SKM-1 (cell line): ENCODE data around the gene SETD3.

ENCODE experiments used
- DNase-seq: peaks from one replicate; lab custom pipeline; 2025; ENCODE audit not compliant: unreplicated experiment; lab: John Stamatoyannopoulos, UW

Gene SETD3

GRCh38 chr14:99479906-99480869 is at the start of gene SETD3:
Gene SETD3, minus strand, starts transcription at chr14:99480859. Its CDS starts 15,054 bp downstream, at chr14:99465805.
- no peak for DNase-seq

DNA sequence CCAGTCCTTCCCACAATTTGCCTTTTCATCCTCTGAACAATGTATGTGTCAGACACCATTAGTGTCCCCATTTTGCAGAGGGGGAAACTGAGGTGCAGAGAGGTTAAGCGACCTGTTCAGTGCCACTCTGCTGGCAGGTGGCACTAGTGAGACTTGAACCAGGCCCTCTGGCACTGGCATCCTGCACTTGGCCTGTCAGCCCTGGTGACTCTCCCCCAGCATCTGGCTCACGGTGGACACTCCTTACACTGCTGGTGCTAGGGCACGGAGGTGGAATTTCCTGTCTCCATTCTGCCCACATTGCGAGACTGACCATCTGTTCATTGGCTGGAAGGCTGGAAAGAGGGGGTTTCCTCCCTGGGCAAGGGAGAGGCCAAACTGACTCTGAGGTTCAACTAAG is 49.2 kb upstream of the SETD3 start:
- no peak for DNase-seq

DNA sequence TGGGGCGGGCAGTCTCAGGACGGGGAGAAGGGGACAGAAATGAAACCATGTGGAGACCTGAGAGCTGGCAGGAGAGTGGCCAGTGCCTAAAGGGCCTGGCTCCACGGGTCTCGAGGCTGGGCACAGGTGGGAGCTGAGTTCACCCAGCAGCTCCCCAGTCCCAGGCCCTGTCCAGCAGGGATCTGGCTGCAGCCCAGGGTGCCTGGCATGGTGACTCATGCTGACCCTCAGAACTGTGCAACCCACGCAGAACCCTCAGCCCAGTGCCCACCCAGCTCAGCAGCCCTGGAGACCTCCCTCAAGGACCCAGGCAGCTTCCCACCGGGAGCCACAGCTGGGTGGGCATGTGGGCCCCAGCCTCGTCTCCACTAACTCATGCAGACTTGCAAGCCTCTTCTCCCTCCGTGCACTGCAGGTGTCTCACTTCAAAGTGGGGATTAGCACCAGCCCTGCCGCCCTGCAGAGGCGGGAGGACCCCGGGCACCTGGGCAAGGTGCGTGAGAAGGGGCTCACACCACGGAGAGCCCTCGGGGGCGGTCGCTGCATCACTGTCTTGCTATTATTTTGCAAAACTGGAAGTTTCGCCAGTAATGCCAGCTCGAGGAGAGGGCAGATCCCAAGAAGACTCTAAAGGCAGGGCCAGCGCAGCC is 46.9 kb upstream of the SETD3 start:
- DNase-seq: no peak

GRCh38 chr14:99527026-99527425 is 46.4 kb upstream of the SETD3 start:
- no peak for DNase-seq

DNA sequence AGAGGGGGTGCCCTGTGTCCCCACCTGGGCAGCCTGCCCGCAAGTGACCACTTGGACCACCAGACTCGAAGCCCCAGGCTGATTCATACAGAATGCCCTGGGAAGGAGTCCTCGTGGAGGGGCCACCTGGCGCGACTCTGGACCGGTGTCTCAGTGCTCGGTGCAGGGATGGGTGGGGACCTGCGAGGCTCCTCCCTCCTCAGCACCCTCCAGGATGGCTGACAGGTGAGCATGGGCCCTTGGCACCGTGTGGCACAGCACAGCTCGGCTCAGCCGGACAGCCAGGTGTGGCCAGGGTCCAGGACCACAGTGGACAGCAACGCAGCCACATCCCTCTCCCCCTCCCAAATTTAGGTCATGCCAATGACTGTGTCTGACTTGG is 45.0 kb upstream of the SETD3 start:
- no peak for DNase-seq

- DNase-seq: no peak
Observed at GRCh38 chr14:99524804-99525698, 44.4 kb upstream of the SETD3 start.

GRCh38 chr14:99524091-99524661 is 43.5 kb upstream of the SETD3 start:
- no peak for DNase-seq

DNA sequence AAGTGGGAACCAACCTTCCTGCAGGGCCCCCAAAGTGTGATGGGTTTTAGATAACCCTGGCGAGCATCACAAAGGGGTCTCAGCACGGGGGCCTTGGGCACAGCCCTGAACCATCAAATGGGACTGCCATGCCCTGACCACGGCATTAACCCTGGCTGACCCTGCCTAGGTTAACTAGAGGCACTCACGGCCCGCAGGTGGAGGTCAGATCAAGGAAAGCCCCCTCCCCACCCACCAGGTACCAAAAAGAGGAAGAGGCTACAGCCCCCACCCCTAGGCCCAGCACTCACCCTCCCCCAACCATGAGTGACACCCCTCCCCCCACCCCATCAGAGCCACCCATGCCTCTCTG is 43.0 kb upstream of the SETD3 start:
- DNase-seq: no peak

DNA sequence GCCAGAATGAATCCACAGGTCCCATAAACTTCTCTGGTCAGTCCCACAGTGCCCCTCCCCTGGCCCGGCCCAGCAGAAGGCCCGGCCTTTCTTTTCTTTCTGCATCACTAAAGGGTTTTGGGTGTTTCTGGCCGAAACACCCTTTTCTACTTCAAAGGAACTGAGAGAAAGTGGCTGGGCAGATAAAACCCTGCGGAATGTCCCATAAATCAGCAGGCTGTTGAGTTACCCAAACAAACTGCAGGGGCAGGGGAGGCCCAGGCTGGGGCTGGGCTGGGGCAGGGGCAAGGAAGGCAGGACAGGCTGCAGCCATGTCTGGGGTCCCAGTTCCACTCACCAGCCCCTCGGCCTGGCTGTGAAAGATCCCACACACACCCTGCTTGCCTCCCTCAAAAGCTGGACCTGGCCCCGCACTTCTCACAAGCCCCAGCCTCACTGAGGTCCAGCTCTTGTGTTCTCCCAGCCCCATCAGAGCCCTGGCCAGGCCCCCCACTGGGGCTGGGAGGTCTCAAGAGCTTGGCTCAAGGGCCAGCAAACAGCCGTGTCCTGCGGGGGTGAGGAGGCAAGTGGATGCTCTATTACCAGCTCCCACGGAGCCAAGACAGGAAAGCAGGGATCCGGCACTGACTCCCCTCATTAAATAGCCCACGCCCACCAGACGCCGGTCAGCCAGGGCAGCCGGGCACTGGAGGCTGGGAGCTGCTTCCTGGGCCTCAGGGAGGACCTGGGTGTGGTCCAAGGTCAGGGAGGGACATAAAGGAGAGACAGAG is 42.5 kb upstream of the SETD3 start:
- DNase-seq: no peak

GRCh38 chr14:99522457-99522891 is 41.8 kb upstream of the SETD3 start:
- no peak for DNase-seq

DNA sequence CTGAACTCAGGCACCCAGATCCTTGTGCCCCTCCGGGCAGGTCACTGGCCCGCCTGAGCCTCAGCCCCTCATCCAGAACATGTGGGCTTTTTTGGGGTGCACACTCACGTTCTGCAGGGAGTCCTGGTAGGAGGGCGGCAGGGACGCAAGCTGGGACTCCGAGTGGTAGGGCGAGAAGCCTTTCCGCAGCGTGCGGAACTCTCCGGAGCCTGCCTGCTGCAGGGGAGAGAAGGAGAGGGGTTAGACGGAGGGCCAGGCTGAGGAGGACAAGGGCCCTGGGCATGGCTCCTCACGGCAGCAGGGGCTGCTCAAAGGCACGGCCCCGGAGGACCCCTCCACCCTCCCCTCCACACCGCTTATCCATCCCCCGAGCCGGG is 41.4 kb upstream of the SETD3 start:
- no peak for DNase-seq

DNA sequence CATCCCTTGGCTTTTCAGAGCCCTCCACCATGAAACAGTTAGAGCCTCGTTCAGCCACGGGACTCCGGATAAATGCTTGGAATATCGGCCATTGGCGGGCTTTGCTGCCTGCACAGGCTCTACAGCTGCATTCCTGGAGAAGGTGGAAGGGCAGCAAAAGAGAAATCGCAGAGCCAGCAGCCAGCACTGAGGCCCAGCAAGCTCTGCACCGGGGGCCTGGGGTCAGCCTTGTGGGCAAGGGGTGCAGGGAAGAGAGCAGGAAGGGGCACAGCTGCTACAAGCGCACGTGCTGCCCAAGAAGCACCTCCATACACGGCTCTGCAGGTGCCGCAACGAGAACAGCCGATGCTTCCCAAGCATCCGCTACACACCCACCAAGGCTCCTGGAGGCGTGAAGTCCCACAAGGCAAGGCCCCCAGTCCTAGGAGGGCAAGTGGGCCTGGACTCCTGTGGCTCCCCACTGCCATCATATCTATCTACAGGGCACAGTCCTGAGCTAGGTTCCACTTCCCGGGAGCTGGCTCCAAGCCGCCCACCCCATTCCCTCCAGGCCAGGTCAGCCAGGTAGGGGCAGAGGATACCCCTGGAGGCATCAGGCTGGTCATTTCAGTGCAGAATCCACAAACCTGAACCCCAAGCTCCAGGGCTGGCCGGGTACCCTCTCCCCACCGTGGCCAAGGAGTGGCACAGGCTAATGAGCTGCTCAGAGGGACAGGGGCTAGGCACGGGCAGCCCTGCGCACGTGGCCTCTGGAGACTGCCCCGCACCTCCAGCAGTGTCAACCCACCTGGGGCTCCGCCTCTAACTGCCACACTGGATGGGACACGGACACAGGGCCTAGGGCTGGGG is 40.7 kb upstream of the SETD3 start:
- DNase-seq: no peak

DNA sequence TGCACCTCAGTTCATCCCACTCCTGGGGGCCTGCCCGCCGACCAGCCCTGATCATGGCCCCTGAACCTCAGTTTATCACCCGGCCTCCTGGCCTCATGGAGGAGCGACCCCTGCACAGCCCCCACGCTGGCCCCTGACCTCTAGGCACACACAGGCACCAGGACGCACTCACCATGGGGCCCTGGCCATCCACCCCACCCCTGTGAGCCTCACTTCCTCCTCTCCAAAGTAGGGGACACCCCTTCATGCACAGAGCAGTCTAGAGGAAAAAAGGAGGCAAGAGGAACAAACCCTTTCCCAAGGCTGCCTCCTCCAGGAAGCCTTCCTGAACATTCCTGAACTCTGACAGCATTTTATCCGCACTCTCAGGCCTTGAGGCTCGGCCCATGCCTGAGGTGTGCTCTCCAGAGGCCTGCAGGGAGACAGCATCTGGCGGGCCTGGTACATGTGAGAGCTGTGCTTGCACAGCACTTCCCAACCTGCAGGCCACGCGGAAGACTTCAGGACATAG is 40.0 kb upstream of the SETD3 start:
- no peak for DNase-seq

DNA sequence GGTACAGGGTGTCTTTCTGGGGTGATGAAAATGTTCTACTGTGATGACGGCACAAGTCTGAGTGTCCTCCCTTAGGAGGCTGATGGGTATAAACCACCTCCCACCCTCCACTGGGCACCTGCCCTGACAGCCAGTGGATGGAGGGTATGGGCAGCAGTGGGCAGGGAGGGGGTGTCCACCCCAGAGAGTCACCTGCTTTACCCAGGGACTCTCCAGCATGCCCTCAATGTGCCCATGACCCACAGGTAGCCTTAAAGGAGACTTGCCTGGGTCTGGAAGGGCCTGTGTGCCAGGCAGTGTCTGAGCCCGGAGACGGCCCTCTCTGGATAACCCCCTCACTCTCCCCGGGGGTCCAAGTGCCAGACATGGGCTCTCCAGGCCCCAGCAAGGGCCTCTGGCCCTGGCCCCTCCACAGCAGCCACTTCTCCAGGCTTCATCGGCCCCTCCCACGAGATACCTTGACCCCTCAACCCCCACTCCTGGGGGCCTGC is 39.3 kb upstream of the SETD3 start:
- DNase-seq: no peak

- DNase-seq: no peak
Observed at GRCh38 chr14:99519347-99519881, 38.8 kb upstream of the SETD3 start.

GRCh38 chr14:99518441-99519346 is 38.0 kb upstream of the SETD3 start:
- no peak for DNase-seq

- DNase-seq: no peak
Observed at GRCh38 chr14:99517643-99518381, 37.2 kb upstream of the SETD3 start.
